H9 (cell line): ENCODE measurements around the gene DENND1C. TPM values are rescaled to one million over a fixed set of nuclear protein-coding genes. Genes with fewer than 3 reads are reported as not detected.

Experiments used
- DNase-seq: peaks from one replicate; pipeline ENCODE4 v3.0.0-alpha.2; 2017
- H2AFZ ChIP-seq: one replicate; pipeline ENCODE4 v1.6.1; 2013; ENCODE audit warnings: mild to moderate bottlenecking, low read length, control low read depth, moderate library complexity
- H2AK5ac ChIP-seq: 2 replicates; pipeline ENCODE4 v1.6.1; 2013; ENCODE audit warnings: low read length, control low read depth, mixed read lengths; ENCODE audit not compliant: insufficient read length
- H2BK120ac ChIP-seq: one replicate; pipeline ENCODE4 v1.6.1; 2013; ENCODE audit warnings: low read depth, mild to moderate bottlenecking, low read length, control low read depth, inconsistent platforms; ENCODE audit not compliant: poor library complexity, severe bottlenecking
- H2BK12ac ChIP-seq: 2 replicates; pipeline ENCODE4 v1.6.1; 2013; ENCODE audit warnings: low read length, control low read depth, mixed read lengths, low read depth; ENCODE audit not compliant: insufficient read length
- H2BK15ac ChIP-seq: 2 replicates; pipeline ENCODE4 v1.6.1; 2013; ENCODE audit warnings: low read depth, low read length, control low read depth
- H2BK20ac ChIP-seq: one replicate; pipeline ENCODE4 v1.6.1; 2013; ENCODE audit warnings: low read depth, mild to moderate bottlenecking, low read length, control low read depth, inconsistent platforms; ENCODE audit not compliant: poor library complexity, severe bottlenecking
- H2BK5ac ChIP-seq: 2 replicates; pipeline ENCODE4 v1.6.1; 2013; ENCODE audit warnings: low read length, control low read depth, mixed read lengths; ENCODE audit not compliant: insufficient read length
- H3K14ac ChIP-seq: 2 replicates; pipeline ENCODE4 v1.6.1; 2013; ENCODE audit warnings: low read length, control low read depth; ENCODE audit not compliant: insufficient read depth
- H3K18ac ChIP-seq: 2 replicates; pipeline ENCODE4 v1.6.1; 2013; ENCODE audit warnings: low read depth, mild to moderate bottlenecking, mixed read lengths, low read length, control low read depth; ENCODE audit not compliant: insufficient read length
- H3K23ac ChIP-seq: 2 replicates; pipeline ENCODE4 v1.6.1; 2013; ENCODE audit warnings: low read length, control low read depth, mixed read lengths, low read depth; ENCODE audit not compliant: insufficient read length
- H3K23me2 ChIP-seq: 2 replicates; pipeline ENCODE4 v1.6.1; 2013; ENCODE audit warnings: low read depth, mild to moderate bottlenecking, mixed read lengths, low read length, control low read depth; ENCODE audit not compliant: insufficient read length, poor library complexity, severe bottlenecking
- H3K27ac ChIP-seq: 2 replicates; pipeline ENCODE4 v1.5.1; 2013; ENCODE audit warnings: low read length, control low read depth, mixed read lengths, low read depth; ENCODE audit not compliant: insufficient read length
- H3K27me3 ChIP-seq: 2 replicates; pipeline ENCODE4 v1.6.1; 2013; ENCODE audit warnings: low read length, control low read depth, inconsistent platforms; ENCODE audit not compliant: insufficient read depth
- H3K4ac ChIP-seq: 2 replicates; pipeline ENCODE4 v1.6.1; 2013; ENCODE audit warnings: low read depth, mild to moderate bottlenecking, control low read depth, inconsistent platforms, low read length, moderate library complexity
- H3K4me1 ChIP-seq: 2 replicates; pipeline ENCODE4 v1.6.1; 2013; ENCODE audit warnings: low read length, control low read depth, inconsistent platforms; ENCODE audit not compliant: insufficient read depth
- H3K4me2 ChIP-seq: 2 replicates; pipeline ENCODE4 v1.6.1; 2013; ENCODE audit warnings: low read length, control low read depth, mixed read lengths; ENCODE audit not compliant: insufficient read length, insufficient read depth
- H3K56ac ChIP-seq: 2 replicates; pipeline ENCODE4 v1.6.1; 2013; ENCODE audit warnings: low read depth, mild to moderate bottlenecking, mixed read lengths, low read length, control low read depth; ENCODE audit not compliant: insufficient read length
- H3K79me1 ChIP-seq: 2 replicates; pipeline ENCODE4 v1.6.1; 2013; ENCODE audit warnings: low read depth, mild to moderate bottlenecking, moderate library complexity, low read length, control low read depth, inconsistent platforms; ENCODE audit not compliant: insufficient read depth, poor library complexity, severe bottlenecking
- H3K79me2 ChIP-seq: 2 replicates; pipeline ENCODE4 v1.6.1; 2013; ENCODE audit warnings: low read length, control low read depth, inconsistent platforms; ENCODE audit not compliant: insufficient read depth
- H3K9ac ChIP-seq: 2 replicates; pipeline ENCODE4 v1.6.1; 2013; ENCODE audit warnings: low read length, control low read depth, mixed read lengths; ENCODE audit not compliant: insufficient read length; ENCODE audit errors: extremely low read depth
- H3K9me3 ChIP-seq: one replicate; pipeline ENCODE4 v1.6.1; 2013; ENCODE audit warnings: low read depth, low read length, inconsistent platforms; ENCODE audit not compliant: control insufficient read depth
- H3T11ph ChIP-seq: one replicate; pipeline ENCODE4 v1.6.1; 2013; ENCODE audit warnings: mild to moderate bottlenecking, low read length, control low read depth, inconsistent platforms
- H4K20me1 ChIP-seq: one replicate; pipeline ENCODE4 v1.6.1; 2013; ENCODE audit not compliant: control insufficient read depth, insufficient read length, insufficient read depth
- H4K5ac ChIP-seq: 2 replicates; pipeline ENCODE4 v1.6.1; 2013; ENCODE audit warnings: low read depth, mild to moderate bottlenecking, mixed read lengths, low read length, control low read depth; ENCODE audit not compliant: insufficient read length
- H4K8ac ChIP-seq: replicated peaks from 2 replicates; pipeline ENCODE4 v1.6.1; 2013; ENCODE audit warnings: low read length, control low read depth, mixed read lengths, low read depth; ENCODE audit not compliant: insufficient read length
- H4K91ac ChIP-seq: 2 replicates; pipeline ENCODE4 v1.6.1; 2013; ENCODE audit warnings: low read depth, mild to moderate bottlenecking, moderate library complexity, mixed read lengths, low read length, control low read depth; ENCODE audit not compliant: insufficient read length
- H3K27ac Mint-ChIP-seq, 3 experiments: 2 replicates in 2 of 3; 3 replicates in 1 of 3; pipeline ENCODE4 v1.8.0; 2020 to 2021; ENCODE audit warnings: mixed read lengths in 3 of 3, mild to moderate bottlenecking in 1 of 3, moderate library complexity in 1 of 3
- H3K27me3 Mint-ChIP-seq: 2 replicates; pipeline ENCODE4 v1.8.0; 2021; ENCODE audit warnings: low read depth, mild to moderate bottlenecking, moderate library complexity, mixed read lengths
- H3K36me3 Mint-ChIP-seq, 3 experiments: 2 replicates in 2 of 3; 3 replicates in 1 of 3; pipeline ENCODE4 v1.8.0; 2020 to 2021; ENCODE audit warnings: low read depth in 3 of 3, mixed read lengths in 3 of 3; ENCODE audit not compliant: insufficient read depth in 1 of 3
- H3K4me1 Mint-ChIP-seq, 2 experiments: 2 replicates each; pipeline ENCODE4 v1.8.0; 2020; ENCODE audit warnings: mixed read lengths in 2 of 2
- H3K4me3 Mint-ChIP-seq, 2 experiments: 2 replicates in 1 of 2; 3 replicates in 1 of 2; pipeline ENCODE4 v1.8.0; 2020 to 2021; ENCODE audit warnings: mild to moderate bottlenecking in 2 of 2, mixed read lengths in 2 of 2, moderate library complexity in 1 of 2
- H3K9me3 Mint-ChIP-seq, 2 experiments: 2 replicates in 1 of 2; 3 replicates in 1 of 2; pipeline ENCODE4 v1.8.0; 2020; ENCODE audit warnings: mild to moderate bottlenecking in 2 of 2, mixed read lengths in 2 of 2, moderate library complexity in 1 of 2
- CTCF ChIP-seq: fragments of 200-600 bp; sonication (generic); conservative IDR thresholded peaks from 3 replicates; pipeline ENCODE4 v1.8.0; 2021; ENCODE audit warnings: antibody characterized with exemption, mild to moderate bottlenecking
- whole genome bisulfite sequencing: extraction: QIAGEN DNeasy Blood & Tissue Kit; methylation state at CpG from one replicate; pipeline ENCODE4 v1.1.7; 2013; ENCODE audit warnings: missing lambda C conversion rate, low lambda C conversion rate, mixed read lengths; ENCODE audit not compliant: insufficient read length; ENCODE audit errors: extremely low coverage; 5-methylcytosine and 5-hydroxymethylcytosine counted together
- total RNA-seq: library from RNA; stranded (reverse); gene quantifications from 2 replicates; pipeline ENCODE4 v1.2.1, GENCODE V29; 2021

Gene DENND1C
- total RNA-seq, 1 experiment from 2014 or later, result 2.4 TPM

DNA sequence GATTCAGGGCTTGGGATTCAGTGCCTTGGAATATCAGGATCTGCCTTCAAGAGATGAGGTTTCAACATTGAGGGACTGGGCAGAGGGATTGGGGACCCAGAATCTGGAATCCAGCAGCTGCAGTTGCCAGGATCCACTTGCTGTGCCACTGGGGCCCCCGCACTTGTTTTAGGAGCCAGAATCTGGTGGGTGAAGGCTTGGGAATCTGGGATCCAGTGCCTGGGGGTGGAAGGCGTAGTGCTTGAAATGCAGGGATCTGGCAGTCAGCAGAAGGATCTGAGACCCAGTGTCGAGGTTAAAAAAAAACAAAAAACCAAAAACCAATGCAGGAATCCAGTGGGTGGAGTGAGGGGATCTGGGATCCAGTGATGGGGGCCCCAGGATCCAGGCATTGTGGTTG lies 40.7 kb downstream of the DENND1C start:
- peaks cover 5% of the 10 kb centered on the region for H3K27me3 Mint-ChIP-seq

More for the DNA sequence above, 40.7 kb downstream of the DENND1C start:
- WGBS, result no CpG with 5 or more reads among the region's 3 CpGs
- H2BK12ac ChIP-seq, result no peak overlapping the region
- H3K4me2 ChIP-seq, result no peak overlapping the region
- H3T11ph ChIP-seq, result no peak overlapping the region
- Mint-ChIP-seq H3K4me1 (no peaks in the 10 kb centered on the region; a peak in 1 of 4 replicates), H3K4me3 (peak overlapping the region in 1 of 2 experiments; percentile 29; a peak in 1 of 5 replicates), H3K36me3 (peaks cover 7 to 11% (median 9%) of the 10 kb centered on the region in 3 experiments; a peak in 6 of 7 replicates), H3K9me3 (no peaks in the 10 kb centered on the region), H3K27ac (peak overlapping the region in 2 of 3 experiments; percentile 16 to 65; a peak in 2 of 7 replicates)
- no peak overlapping the region for H2BK15ac ChIP-seq
- no peaks in the 10 kb centered on the region for H3K9me3 ChIP-seq
- no peak overlapping the region for H2AFZ ChIP-seq
- H2BK20ac ChIP-seq, result no peak overlapping the region
- no peak overlapping the region for H4K5ac ChIP-seq
- TF ChIP-seq CTCF, result no peak
- no peak overlapping the region for H3K27ac ChIP-seq
- H4K91ac ChIP-seq, result no peak overlapping the region
- no peak overlapping the region for H2BK120ac ChIP-seq
- H3K9ac ChIP-seq, result no peak overlapping the region
- no peak overlapping the region for H2BK5ac ChIP-seq
- H3K56ac ChIP-seq, result no peak overlapping the region
- H3K79me1 ChIP-seq, result no peaks in the 10 kb centered on the region
- no peak overlapping the region for H4K8ac ChIP-seq
- no peak overlapping the region for H3K18ac ChIP-seq
- H3K27me3 ChIP-seq, result no peaks in the 10 kb centered on the region
- H4K20me1 ChIP-seq, result peaks cover 2% of the 10 kb centered on the region
- no peak overlapping the region for H3K4ac ChIP-seq
- no peaks in the 10 kb centered on the region for H3K4me1 ChIP-seq
- H3K14ac ChIP-seq, result no peak overlapping the region
- H3K79me2 ChIP-seq, result no peaks in the 10 kb centered on the region
- no peak for DNase-seq
- no peak overlapping the region for H2AK5ac ChIP-seq
- no peaks in the 10 kb centered on the region for H3K23me2 ChIP-seq
- no peak overlapping the region for H3K23ac ChIP-seq
